ENCODE results near the gene CRBN.

CRBN gene

GRCh38 chr3:3165650-3166049, 13.8 kb downstream of the CRBN start:
- no peak for DNase-seq

GRCh38 chr3:3165241-3165640, 14.2 kb downstream of the CRBN start:
- DNase-seq: no peak

GRCh38 chr3:3160826-3161225, 18.7 kb downstream of the CRBN start:
- no peak for DNase-seq

GRCh38 chr3:3157484-3157883, 22.0 kb downstream of the CRBN start:
- DNase-seq: no peak

- no peak for DNase-seq
Observed at GRCh38 chr3:3154879-3155610, 24.4 kb downstream of the CRBN start.

GRCh38 chr3:3151513-3151912, 28.0 kb downstream of the CRBN start:
- DNase-seq: no peak

- DNase-seq: no peak
Observed at GRCh38 chr3:3149560-3149959, 29.9 kb downstream of the CRBN start.

- no peak for DNase-seq
Observed at GRCh38 chr3:3145831-3146230, 33.7 kb downstream of the CRBN start.

GRCh38 chr3:3141939-3142338, 37.6 kb downstream of the CRBN start:
- DNase-seq: no peak

- no peak for DNase-seq
Observed at GRCh38 chr3:3137526-3137925, 42.0 kb downstream of the CRBN start.

GRCh38 chr3:3134750-3135448, 44.6 kb downstream of the CRBN start:
- no peak for DNase-seq

GRCh38 chr3:3133500-3133899, 46.0 kb downstream of the CRBN start:
- no peak for DNase-seq

- no peak for DNase-seq
Observed at GRCh38 chr3:3129579-3129978, 49.9 kb downstream of the CRBN start.

- no peak for DNase-seq
Observed at GRCh38 chr3:3127432-3128010, 52.0 kb downstream of the CRBN start.

- peak; percentile 70 for DNase-seq
Observed at GRCh38 chr3:3126477-3127431, 52.7 kb downstream of the CRBN start, which contains the start of gene TRNT1. Gene TRNT1, plus strand, starts transcription at chr3:3126940. Its CDS starts 2,101 bp downstream, at chr3:3129041.

- DNase-seq: no peak
Observed at GRCh38 chr3:3125977-3126376, 53.5 kb downstream of the CRBN start.

GRCh38 chr3:3119393-3119851, 60.1 kb downstream of the CRBN start:
- no peak for DNase-seq

- no peak for DNase-seq
Observed at GRCh38 chr3:3117651-3118050, 61.8 kb downstream of the CRBN start.

GRCh38 chr3:3113042-3113709, 66.3 kb downstream of the CRBN start:
- no peak for DNase-seq

GRCh38 chr3:3110749-3111361, 68.6 kb downstream of the CRBN start:
- no peak for DNase-seq

GRCh38 chr3:3110299-3110630, 69.2 kb downstream of the CRBN start, which contains the start of gene IL5RA:
Gene IL5RA, minus strand, starts transcription at chr3:3110374. Its CDS starts 5,390 bp downstream, at chr3:3104984.
- peak; percentile 6 for DNase-seq
